Measurements from ENCODE around the gene ABHD12. TPM values are rescaled to one million over a fixed set of nuclear protein-coding genes. Genes with fewer than 3 reads are reported as not detected.

ABHD12 gene
- total RNA-seq: 10 to 100 TPM; 28.5 to 34.6 (median 34.5) TPM
- total RNA-seq (2013): 17.7 TPM

GRCh38 chr20:25390538-25391528 lies at the start of gene ABHD12:
Gene ABHD12 (minus strand): TSS chr20:25390835. CDS start chr20:25390703, 132 bp downstream.
- peak; percentile 87 to 96 for DNase-seq
- Histone ChIP-seq H3K36me3 (ENCODE audit: control insufficient read depth, insufficient read depth, low read length) (no peaks in the 10 kb centered on the region), H3K9me3 (ENCODE audit: control insufficient read depth, insufficient read depth, low read length) (no peaks in the 10 kb centered on the region), H3K27me3 (ENCODE audit: control insufficient read depth, insufficient read depth, low read length) (no peaks in the 10 kb centered on the region), H3K4me1 (ENCODE audit: control insufficient read depth, insufficient read depth, low read length) (peaks cover 6% of the 10 kb centered on the region), H3K4me3 (ENCODE audit: low read length) (peak within 1 kb of the TSS; percentile 54), H3K27ac (ENCODE audit: low read length) (peak within 1 kb of the TSS; percentile 46)
- intact Hi-C loops (cut with micrococcal nuclease): loop anchor here (1.0 to 5.0 kb wide), 2 partner anchors 144 to 334 kb away; partner anchors contain the start of gene ACSS1
- H3K27me3 Mint-ChIP-seq (ENCODE audit: low read depth in 2 of 2): no peaks in the 10 kb centered on the region
- H3K4me1 Mint-ChIP-seq: peaks cover 16 to 17% of the 10 kb centered on the region in 2 donors
- peak within 1 kb of the TSS; percentile 78 to 91 for H3K27ac Mint-ChIP-seq
- TF ChIP-seq CTCF (IDR thresholded peaks at IDR 0.05): no peak
- H3K9me3 Mint-ChIP-seq: no peaks in the 10 kb centered on the region
- ATAC-seq: peak; percentile 90 to 96 (median 91)
- H3K4me3 Mint-ChIP-seq: peak within 1 kb of the TSS; percentile 90
- H3K36me3 Mint-ChIP-seq: no peaks in the 10 kb centered on the region
- under 1% methylated on average over 88 of the region's 91 CpGs for WGBS (ENCODE audit: insufficient coverage)

DNA sequence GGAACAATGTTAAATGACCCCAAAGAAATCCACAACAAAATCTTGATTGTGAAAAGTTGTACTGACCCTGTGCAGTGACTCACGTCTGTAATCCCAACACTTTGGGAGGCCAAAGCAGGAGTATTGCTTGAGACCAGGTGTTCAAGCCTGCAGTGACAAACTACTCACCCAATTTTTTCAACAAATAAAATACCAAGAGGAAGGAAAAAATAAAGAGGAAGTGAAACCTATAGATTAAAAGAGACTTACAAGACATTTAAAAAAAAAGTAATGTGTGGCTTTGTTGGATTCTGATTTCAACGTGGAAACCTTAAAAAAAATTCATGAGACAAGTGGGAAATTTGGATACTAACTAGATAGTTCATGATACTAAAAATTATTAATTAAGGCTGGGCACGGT lies 48.7 kb upstream of the ABHD12 start:
- intact Hi-C loops (cut with micrococcal nuclease): no loop called here
- no peak for TF ChIP-seq CTCF (IDR thresholded peaks at IDR 0.05)
- H3K27me3 Mint-ChIP-seq (ENCODE audit: low read depth in 2 of 2): no peaks in the 10 kb centered on the region

DNA sequence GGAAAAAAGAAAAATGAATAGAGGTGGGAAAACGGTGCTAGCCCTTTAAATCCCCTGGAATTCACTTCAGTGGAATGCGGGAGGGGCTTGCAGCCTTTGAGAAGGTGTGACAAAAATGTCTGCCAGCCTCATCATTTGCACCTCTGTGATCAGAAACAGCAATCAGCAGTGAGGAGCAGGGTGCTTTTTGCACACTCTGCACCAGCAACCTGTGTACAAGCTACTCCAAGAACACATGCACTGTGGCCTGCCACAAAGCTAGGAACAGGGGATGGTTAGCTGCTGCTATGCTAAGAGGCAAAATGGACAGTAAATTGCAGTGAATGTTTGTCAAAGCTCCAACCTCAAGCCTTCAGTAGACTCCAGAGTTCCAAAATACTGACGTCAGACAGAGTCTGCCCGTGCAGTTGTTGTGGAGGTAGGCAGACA lies 46.5 kb upstream of the ABHD12 start:
- Histone ChIP-seq H3K9me3 (ENCODE audit: control insufficient read depth, insufficient read depth, low read length) (no peaks in the 10 kb centered on the region), H3K27me3 (ENCODE audit: control insufficient read depth, insufficient read depth, low read length) (no peaks in the 10 kb centered on the region), H3K4me1 (ENCODE audit: control insufficient read depth, insufficient read depth, low read length) (no peaks in the 10 kb centered on the region), H3K4me3 (ENCODE audit: low read length) (no peak overlapping the region), H3K36me3 (ENCODE audit: control insufficient read depth, insufficient read depth, low read length) (no peaks in the 10 kb centered on the region), H3K27ac (ENCODE audit: low read length) (no peak overlapping the region)
- Mint-ChIP-seq H3K4me3 (no peak overlapping the region), H3K27me3 (ENCODE audit: low read depth in 2 of 2) (no peaks in the 10 kb centered on the region), H3K9me3 (no peaks in the 10 kb centered on the region), H3K27ac (no peak overlapping the region), H3K36me3 (no peaks in the 10 kb centered on the region), H3K4me1 (no peaks in the 10 kb centered on the region)
- no peak for ATAC-seq
- 97% methylated on average over 3 of the region's 4 CpGs for WGBS (ENCODE audit: insufficient coverage)
- intact Hi-C loops (cut with micrococcal nuclease): no loop called here
- TF ChIP-seq CTCF (IDR thresholded peaks at IDR 0.05): no peak
- no peak for DNase-seq

More for the DNA sequence above, 48.7 kb upstream of the ABHD12 start:
- no peaks in the 10 kb centered on the region for H3K4me1 Mint-ChIP-seq
- DNase-seq (no peak), ATAC-seq (no peak)
- Histone ChIP-seq H3K4me1 (ENCODE audit: control insufficient read depth, insufficient read depth, low read length) (no peaks in the 10 kb centered on the region), H3K36me3 (ENCODE audit: control insufficient read depth, insufficient read depth, low read length) (no peaks in the 10 kb centered on the region), H3K9me3 (ENCODE audit: control insufficient read depth, insufficient read depth, low read length) (no peaks in the 10 kb centered on the region), H3K27me3 (ENCODE audit: control insufficient read depth, insufficient read depth, low read length) (no peaks in the 10 kb centered on the region), H3K27ac (ENCODE audit: low read length) (no peak overlapping the region), H3K4me3 (ENCODE audit: low read length) (no peak overlapping the region)
- no peaks in the 10 kb centered on the region for H3K9me3 Mint-ChIP-seq
- no peak overlapping the region for H3K4me3 Mint-ChIP-seq
- H3K27ac Mint-ChIP-seq: peak overlapping the region in 1 of 2 donors; percentile 45
- WGBS (ENCODE audit: insufficient coverage): 71% methylated on average over 2 of the region's 3 CpGs
- H3K36me3 Mint-ChIP-seq: no peaks in the 10 kb centered on the region

Measured in natural killer cell (primary cell).